NCI-H2196 treated with DMSO at 0.1 percent for 48 hours (cell line): ENCODE measurements around the gene LANCL3.
A peak's percentile ranks its signal among the peaks of the same experiment; 100 is the strongest.

Source experiments
- DNase-seq: peaks from one replicate; lab custom pipeline; 2025; ENCODE audit not compliant: unreplicated experiment; lab: John Stamatoyannopoulos, UW

The LANCL3 gene

GRCh38 chrX:37678574-37678973 lies 107.1 kb downstream of the LANCL3 start:
- no peak for DNase-seq

GRCh38 chrX:37679230-37679629 lies 107.8 kb downstream of the LANCL3 start:
- no peak for DNase-seq

GRCh38 chrX:37679888-37680287 lies 108.4 kb downstream of the LANCL3 start:
- no peak for DNase-seq

GRCh38 chrX:37684426-37684825 lies 113.0 kb downstream of the LANCL3 start:
- no peak for DNase-seq

- DNase-seq: no peak
Measured at GRCh38 chrX:37684973-37685372, 113.5 kb downstream of the LANCL3 start.

- peak; percentile 12 for DNase-seq
Measured at GRCh38 chrX:37685381-37686359, 114.2 kb downstream of the LANCL3 start, which contains the start of gene XK. Gene XK (plus strand): TSS chrX:37685791. CDS start chrX:37685962, 171 bp downstream.

GRCh38 chrX:37686369-37686995 lies 115.0 kb downstream of the LANCL3 start:
- no peak for DNase-seq

- DNase-seq: no peak
Measured at GRCh38 chrX:37686996-37687395, 115.5 kb downstream of the LANCL3 start.

- DNase-seq: no peak
Measured at GRCh38 chrX:37690119-37690518, 118.7 kb downstream of the LANCL3 start.

- DNase-seq: no peak
Measured at GRCh38 chrX:37692918-37693317, 121.5 kb downstream of the LANCL3 start.

- DNase-seq: no peak
Measured at GRCh38 chrX:37697169-37697760, 125.8 kb downstream of the LANCL3 start.

- DNase-seq: no peak
Measured at GRCh38 chrX:37701588-37701987, 130.1 kb downstream of the LANCL3 start.

- DNase-seq: no peak
Measured at GRCh38 chrX:37711991-37712390, 140.5 kb downstream of the LANCL3 start.

- no peak for DNase-seq
Measured at GRCh38 chrX:37712458-37712857, 141.0 kb downstream of the LANCL3 start.

- DNase-seq: no peak
Measured at GRCh38 chrX:37714479-37714878, 143.0 kb downstream of the LANCL3 start.

- no peak for DNase-seq
Measured at GRCh38 chrX:37716602-37717001, 145.1 kb downstream of the LANCL3 start.

GRCh38 chrX:37717708-37718107 lies 146.2 kb downstream of the LANCL3 start:
- DNase-seq: no peak

- DNase-seq: no peak
Measured at GRCh38 chrX:37722595-37722994, 151.1 kb downstream of the LANCL3 start.

- DNase-seq: no peak
Measured at GRCh38 chrX:37726346-37726745, 154.9 kb downstream of the LANCL3 start.
